ENCODE data around the gene CUX1.

The CUX1 gene

DNA sequence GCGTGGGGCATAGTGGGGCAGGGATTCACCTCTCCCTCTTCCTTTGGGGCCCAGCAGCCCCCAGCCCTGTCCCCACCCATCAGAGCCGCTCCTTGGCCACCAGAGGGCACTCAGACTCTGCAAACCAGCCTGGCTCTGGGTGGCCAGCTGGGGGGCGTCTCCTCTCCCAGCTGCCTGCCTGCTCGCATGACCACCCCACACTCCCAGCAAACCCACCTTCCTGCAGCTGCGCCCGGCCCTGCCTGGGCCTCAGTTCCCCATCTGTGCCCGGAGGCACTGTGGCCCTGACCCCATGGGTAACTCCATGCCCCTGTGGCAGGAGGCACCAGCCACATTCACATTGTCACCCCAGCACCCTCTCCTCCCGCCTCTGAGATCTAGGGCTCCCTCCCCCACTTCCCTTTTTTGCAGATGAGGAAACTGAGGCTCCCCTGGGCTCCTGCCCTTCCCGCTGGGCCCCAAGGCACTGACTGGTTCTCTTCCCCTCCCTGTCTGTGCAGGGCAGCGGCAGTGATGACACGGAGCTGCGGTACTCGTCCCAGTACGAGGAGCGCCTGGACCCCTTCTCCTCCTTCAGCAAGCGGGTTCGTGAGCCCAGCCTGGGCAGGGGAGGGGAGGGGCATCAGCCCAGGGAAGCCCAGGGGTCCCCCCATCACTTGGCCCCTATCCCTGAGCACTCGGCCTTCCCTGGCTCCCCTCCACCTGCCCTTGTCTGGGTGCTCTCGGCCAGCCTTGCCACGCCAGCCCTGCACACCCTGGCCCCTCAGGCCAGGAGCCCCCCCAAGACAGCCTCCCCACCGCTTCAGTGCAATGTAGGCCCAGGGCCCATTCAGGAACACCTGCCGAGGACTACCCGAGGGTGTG, 462.3 kb downstream of the CUX1 start:
- TF ChIP-seq, protein P1, sequence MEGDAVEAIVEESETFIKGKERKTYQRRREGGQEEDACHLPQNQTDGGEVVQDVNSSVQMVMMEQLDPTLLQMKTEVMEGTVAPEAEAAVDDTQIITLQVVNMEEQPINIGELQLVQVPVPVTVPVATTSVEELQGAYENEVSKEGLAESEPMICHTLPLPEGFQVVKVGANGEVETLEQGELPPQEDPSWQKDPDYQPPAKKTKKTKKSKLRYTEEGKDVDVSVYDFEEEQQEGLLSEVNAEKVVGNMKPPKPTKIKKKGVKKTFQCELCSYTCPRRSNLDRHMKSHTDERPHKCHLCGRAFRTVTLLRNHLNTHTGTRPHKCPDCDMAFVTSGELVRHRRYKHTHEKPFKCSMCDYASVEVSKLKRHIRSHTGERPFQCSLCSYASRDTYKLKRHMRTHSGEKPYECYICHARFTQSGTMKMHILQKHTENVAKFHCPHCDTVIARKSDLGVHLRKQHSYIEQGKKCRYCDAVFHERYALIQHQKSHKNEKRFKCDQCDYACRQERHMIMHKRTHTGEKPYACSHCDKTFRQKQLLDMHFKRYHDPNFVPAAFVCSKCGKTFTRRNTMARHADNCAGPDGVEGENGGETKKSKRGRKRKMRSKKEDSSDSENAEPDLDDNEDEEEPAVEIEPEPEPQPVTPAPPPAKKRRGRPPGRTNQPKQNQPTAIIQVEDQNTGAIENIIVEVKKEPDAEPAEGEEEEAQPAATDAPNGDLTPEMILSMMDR (IDR thresholded peaks at IDR 0.05; ENCODE audit: borderline replicate concordance, insufficient read depth, low read depth, low read length): peak; percentile 96
- peak overlapping the region; percentile 23 for H3K4me3 ChIP-seq (ENCODE audit: low read depth, low read length)

DNA sequence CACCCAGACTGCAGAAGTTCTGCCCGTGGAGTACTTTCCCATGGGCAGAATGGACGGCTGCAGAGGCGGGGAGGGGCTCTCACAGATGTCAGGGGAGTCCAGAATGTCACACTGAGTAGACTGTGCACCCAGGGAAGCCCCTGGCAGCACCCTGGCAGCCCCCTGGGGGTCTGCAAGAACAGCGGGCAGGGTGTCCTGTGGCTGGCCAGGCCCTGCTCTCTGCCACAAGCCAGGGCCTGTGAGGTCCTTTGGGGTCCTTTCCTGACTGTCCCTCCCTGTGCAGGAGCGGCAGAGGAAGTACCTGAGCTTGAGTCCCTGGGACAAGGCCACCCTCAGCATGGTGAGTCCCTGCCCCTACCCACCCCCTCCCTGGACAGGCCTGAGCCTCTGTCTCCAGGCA, 463.1 kb downstream of the CUX1 start:
- no peak overlapping the region for H3K4me3 ChIP-seq (ENCODE audit: low read depth, low read length)
- TF ChIP-seq, protein P1 (IDR thresholded peaks at IDR 0.05; ENCODE audit: borderline replicate concordance, insufficient read depth, low read depth, low read length): no peak

DNA sequence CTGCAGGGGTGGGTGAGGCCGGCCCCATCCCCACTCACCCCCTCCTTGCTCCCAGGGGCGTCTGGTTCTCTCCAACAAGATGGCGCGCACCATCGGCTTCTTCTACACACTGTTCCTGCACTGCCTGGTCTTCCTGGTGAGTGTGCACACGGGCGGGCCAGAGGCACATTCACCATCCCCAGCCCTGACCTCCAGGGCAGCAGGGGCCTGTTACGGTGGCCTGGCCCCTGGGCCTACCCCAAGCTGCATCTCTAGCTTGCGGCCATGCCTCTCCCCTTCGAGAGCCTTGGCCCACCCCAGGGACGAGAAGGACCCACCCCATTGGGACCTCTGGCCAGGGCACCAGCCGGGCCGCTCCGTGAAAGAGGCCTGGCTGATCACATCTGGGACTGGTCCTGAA, 464.4 kb downstream of the CUX1 start:
- TF ChIP-seq, protein P1 (IDR thresholded peaks at IDR 0.05; ENCODE audit: borderline replicate concordance, insufficient read depth, low read depth, low read length): no peak
- H3K4me3 ChIP-seq (ENCODE audit: low read depth, low read length): no peak overlapping the region

DNA sequence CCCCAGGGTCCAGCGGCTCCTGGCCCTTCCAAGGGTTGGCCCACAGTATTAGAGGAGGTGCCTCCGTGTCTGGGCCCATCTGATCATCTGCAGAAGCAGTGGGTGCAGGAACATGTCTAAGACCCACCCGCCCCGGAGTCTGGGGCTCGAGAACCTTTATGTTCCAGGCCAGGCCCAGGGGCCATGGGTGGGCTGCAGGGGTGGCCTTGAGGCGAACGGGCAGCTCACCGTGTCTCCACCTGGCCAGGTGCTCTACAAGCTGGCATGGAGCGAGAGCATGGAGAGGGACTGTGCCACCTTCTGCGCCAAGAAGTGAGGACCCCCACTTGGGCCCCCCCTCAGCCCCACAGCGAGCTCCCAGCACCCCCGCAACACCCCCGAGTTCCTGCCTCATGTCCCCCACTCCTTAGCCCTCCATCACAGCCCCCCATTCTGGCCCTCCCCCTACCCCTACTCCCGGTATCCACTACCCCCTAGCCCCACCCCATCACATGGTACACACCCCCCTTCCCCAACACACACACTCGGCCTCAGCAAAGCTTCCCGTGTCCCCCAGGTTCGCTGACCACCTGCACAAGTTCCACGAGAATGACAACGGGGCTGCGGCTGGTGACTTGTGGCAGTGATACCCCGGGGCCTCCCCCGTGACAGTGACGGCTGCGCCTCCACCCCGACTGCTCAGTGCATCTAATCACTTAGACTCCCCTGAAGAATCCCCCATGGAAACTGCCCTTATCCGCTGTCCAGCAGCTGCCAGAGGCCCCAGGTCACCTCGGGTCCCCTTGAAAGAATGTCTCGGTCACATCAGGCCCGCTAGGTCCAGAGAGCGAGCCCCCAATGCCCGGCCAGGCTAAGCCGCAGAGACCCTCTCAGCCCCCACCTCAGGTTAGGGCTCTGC, 465.3 kb downstream of the CUX1 start:
- TF ChIP-seq, protein P1 (IDR thresholded peaks at IDR 0.05; ENCODE audit: borderline replicate concordance, insufficient read depth, low read depth, low read length): no peak
- no peak overlapping the region for H3K4me3 ChIP-seq (ENCODE audit: low read depth, low read length)

DNA sequence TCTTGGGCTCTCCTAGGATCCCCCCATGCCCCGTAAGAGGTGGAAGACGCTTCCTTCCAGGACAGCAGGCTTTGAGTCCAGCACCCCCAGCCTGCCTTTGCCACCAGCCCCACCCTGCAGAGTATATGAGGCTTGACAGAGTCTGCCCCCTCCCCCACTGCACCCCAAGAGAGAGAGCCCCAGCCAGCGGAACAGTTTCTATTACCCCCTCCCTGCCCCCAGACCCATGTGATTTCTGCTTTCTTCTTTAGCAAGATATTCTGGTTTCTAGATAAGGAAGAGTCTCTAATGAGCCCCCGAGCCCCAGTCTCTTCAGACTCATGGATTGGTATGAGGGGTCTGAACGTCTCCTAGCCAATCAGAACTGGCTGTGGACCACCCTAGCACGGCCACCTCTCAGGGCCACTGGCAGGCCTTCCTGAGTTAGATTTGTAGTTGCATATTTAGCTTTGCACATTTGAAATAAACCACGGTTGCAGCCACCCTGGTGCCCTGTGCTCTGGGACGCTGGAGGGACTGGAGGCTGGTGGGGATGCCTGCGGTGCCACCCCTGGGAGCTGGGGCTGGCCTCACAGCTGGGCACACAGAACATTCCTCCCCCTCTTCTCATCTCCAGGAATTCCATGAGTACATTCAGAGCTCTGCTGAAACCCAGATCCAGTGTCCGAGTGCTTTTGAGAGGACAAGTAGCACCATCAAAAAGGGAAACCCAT, 466.2 kb downstream of the CUX1 start:
- TF ChIP-seq, protein P1 (IDR thresholded peaks at IDR 0.05; ENCODE audit: borderline replicate concordance, insufficient read depth, low read depth, low read length): no peak
- H3K4me3 ChIP-seq (ENCODE audit: low read depth, low read length): no peak overlapping the region

DNA sequence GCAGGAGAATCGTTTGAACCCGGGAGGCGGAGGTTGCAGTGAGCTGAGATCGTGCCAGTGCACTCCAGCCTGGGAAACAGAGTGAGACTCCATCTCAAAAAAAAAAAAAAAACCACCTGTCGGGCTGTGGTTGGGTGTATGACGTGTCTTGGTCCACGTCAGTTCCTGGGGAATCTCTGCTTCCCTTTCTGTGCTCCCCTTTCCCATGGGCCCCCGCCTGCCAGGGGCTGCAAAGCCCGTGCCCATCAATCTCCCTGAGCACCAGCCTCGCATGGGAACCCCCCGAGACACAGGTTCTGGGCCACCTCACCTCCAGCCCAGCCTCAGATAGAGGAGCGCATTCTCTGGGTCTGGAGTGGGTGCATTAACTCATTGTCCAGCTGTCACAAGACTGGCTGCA, 467.0 kb downstream of the CUX1 start:
- no peak overlapping the region for H3K4me3 ChIP-seq (ENCODE audit: low read depth, low read length)
- TF ChIP-seq, protein P1 (IDR thresholded peaks at IDR 0.05; ENCODE audit: borderline replicate concordance, insufficient read depth, low read depth, low read length): no peak
